NT2/D1 (cell line): ENCODE data around the gene PEX1.

Experiments used
- DNase-seq: peaks from one replicate; pipeline ENCODE4 v3.0.0-alpha.2; 2011; ENCODE audit warnings: low read depth, low spot score
- H3K27me3 ChIP-seq: 2 replicates; pipeline ENCODE4 v1.6.0; 2011; ENCODE audit warnings: mild to moderate bottlenecking; ENCODE audit not compliant: insufficient read length, insufficient read depth
- H3K36me3 ChIP-seq: 2 replicates; pipeline ENCODE4 v1.6.1; 2011; ENCODE audit warnings: mild to moderate bottlenecking, low read length, mixed read lengths; ENCODE audit not compliant: insufficient read depth, insufficient read length
- H3K4me1 ChIP-seq: 2 replicates; pipeline ENCODE4 v1.5.1; 2011; ENCODE audit not compliant: insufficient read depth, insufficient read length
- H3K4me3 ChIP-seq: 2 replicates; pipeline ENCODE4 v1.5.1; 2011; ENCODE audit warnings: low read depth; ENCODE audit not compliant: insufficient read length
- H3K9ac ChIP-seq: 2 replicates; pipeline ENCODE4 v1.6.0; 2011; ENCODE audit warnings: low read depth; ENCODE audit not compliant: insufficient read length
- H3K9me3 ChIP-seq: 2 replicates; pipeline ENCODE4 v1.5.1; 2011; ENCODE audit warnings: mild to moderate bottlenecking, low read length; ENCODE audit not compliant: insufficient read depth
- SUZ12 ChIP-seq: IDR thresholded peaks from 2 replicates; pipeline ENCODE4 v1.6.1; 2011; ENCODE audit not compliant: insufficient read length, insufficient read depth; ENCODE audit errors: extremely low read depth
- YY1 ChIP-seq: IDR thresholded peaks from 2 replicates; pipeline ENCODE4 v1.6.1; 2011; ENCODE audit not compliant: insufficient read length, insufficient read depth
- ZNF274 ChIP-seq: IDR thresholded peaks from 2 replicates; pipeline ENCODE4 v1.6.1; 2011; ENCODE audit warnings: mild to moderate bottlenecking, low read depth, low read length

PEX1 gene

DNA sequence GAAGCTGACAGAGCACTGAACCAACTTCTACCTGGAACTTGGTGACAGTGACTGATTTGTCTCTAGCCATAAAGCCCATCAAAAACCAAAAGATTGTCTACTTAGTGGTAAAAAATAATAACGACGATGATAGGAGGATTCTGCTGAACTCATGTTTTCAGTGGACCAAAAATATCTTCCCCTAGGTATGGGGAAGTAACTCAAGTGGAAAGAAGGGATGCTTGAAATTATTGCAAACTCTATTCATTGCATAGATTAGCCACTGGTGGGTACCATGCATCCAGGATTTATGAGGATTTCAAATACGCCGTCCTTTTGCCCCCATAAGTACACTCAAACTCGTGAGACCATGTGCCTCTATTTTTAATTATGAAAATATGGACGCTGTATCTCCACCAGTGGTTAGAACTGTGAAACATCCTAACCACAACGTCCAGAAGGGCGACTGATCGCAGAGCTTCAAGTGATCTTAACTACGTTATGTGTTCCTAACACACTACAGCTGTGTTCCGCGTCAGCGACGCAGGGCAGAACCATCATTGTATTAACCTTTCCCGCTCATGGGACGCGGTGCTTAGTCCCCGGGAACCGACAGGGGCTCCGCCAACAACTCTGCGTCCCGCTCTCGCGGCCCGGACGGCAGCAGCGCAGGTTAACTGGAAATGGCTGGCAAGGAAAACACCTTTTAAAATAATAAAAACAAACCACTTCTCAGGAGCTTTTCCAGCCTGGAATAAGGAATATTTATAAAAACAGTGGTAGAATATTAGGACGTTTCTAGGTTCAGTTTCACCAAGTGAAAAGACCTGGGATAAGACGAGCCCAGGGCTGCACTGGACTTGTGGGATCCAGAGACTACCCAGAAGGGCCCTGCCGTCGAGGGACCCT is 776 bp downstream of the PEX1 start:
- H3K27me3 ChIP-seq, result no peaks in the 10 kb centered on the region
- H3K9ac ChIP-seq, result peak overlapping the region; percentile 89
- no peak for TF ChIP-seq ZNF274
- TF ChIP-seq YY1, result no peak
- TF ChIP-seq SUZ12, result no peak
- no peaks in the 10 kb centered on the region for H3K9me3 ChIP-seq
- no peaks in the 10 kb centered on the region for H3K4me1 ChIP-seq
- peaks cover 17% of the 10 kb centered on the region for H3K36me3 ChIP-seq
- H3K4me3 ChIP-seq, result peak overlapping the region; percentile 88
- DNase-seq, result peak; percentile 9

- no peak for TF ChIP-seq ZNF274
- TF ChIP-seq SUZ12, result no peak
- no peak for TF ChIP-seq YY1
- H3K4me1 ChIP-seq, result no peaks in the 10 kb centered on the region
- H3K27me3 ChIP-seq, result no peaks in the 10 kb centered on the region
- H3K36me3 ChIP-seq, result no peaks in the 10 kb centered on the region
- H3K9me3 ChIP-seq, result no peaks in the 10 kb centered on the region
- H3K9ac ChIP-seq, result no peak overlapping the region
- no peak for DNase-seq
- no peak overlapping the region for H3K4me3 ChIP-seq
Observed at GRCh38 chr7:92523110-92523509, 5.2 kb downstream of the PEX1 start.

DNA sequence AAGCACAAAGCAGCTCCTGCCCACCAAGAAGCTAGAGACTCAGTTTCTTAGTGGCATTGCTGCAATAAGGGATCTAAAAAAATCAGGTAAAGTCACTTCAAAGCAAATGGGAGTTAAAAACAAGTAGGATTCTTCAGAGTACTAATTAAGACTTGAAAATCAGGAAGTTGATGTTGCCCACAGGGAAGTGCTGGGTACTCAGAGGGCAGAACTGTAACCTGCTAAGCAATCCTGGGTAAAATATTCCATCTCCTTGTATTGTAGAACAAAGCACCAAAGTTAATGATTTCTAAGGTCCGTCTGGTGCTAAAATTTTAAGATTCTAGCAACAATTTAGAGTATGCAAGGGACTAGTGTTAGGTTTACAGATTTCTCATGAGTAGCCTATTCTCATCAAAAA is 8.3 kb downstream of the PEX1 start:
- Histone ChIP-seq H3K4me1 (no peaks in the 10 kb centered on the region), H3K36me3 (peaks cover 3% of the 10 kb centered on the region)
- no peak for DNase-seq

DNA sequence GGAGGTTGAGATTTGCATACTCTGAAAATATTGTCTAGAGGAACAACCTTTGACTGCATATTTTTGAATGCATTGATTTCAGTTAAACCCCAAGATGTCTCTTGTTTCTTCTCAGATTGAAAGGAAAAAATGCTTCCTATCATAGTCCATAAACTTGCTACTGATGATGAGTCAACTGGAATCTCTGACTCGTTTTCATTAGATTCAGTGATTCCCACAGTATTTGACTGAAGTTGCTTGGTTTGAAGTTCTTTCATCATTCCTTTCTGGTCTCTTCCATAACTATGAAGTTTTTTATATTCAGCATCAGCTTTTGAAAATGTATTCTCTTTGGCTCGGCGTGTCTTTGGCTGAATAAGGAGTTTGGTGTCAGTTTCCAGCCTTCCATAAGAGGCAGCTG is 10.7 kb downstream of the PEX1 start:
- H3K36me3 ChIP-seq, result peaks cover 3% of the 10 kb centered on the region

More for the DNA sequence above, 8.3 kb downstream of the PEX1 start:
- Histone ChIP-seq H3K27me3 (no peaks in the 10 kb centered on the region), H3K9me3 (no peaks in the 10 kb centered on the region), H3K9ac (no peak overlapping the region), H3K4me3 (no peak overlapping the region)
- TF ChIP-seq ZNF274 (no peak), SUZ12 (no peak), YY1 (no peak)

DNA sequence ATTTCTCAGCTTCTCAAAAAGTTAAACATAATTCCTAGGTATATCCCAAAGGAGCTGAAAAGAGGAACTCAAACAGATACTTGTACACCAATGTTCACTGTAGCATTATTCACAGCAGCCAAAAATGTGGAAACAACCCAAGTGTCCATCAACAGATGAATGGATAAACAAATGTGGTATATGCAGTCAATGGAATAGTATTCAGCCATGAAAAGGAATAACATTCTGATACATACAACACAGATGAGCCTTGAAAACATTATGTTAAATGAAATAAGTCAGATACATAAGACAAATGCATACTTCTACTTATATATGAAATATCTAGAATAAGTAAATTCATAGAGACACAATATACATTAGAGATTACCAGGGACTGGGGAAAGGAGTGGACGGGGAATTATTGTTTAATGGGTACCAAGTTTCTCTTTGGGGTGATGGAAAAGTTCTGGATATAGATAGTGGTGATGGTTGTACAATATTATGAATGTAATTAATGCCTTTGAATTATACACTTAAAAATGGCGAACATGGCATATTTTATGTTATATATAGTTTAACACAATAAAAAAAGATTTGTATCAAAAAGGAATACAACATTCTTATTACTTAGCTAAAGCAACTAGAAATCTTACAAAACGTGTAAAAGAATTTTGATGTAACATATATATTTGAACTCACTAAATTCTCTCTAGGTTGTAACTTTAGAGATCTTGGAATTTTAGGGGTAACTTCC is 15.0 kb downstream of the PEX1 start:
- no peak overlapping the region for H3K9ac ChIP-seq
- no peak overlapping the region for H3K4me3 ChIP-seq
- peaks cover 3% of the 10 kb centered on the region for H3K36me3 ChIP-seq
- DNase-seq, result no peak
- H3K27me3 ChIP-seq, result no peaks in the 10 kb centered on the region
- no peaks in the 10 kb centered on the region for H3K4me1 ChIP-seq
- no peaks in the 10 kb centered on the region for H3K9me3 ChIP-seq
- no peak for TF ChIP-seq SUZ12

More for the DNA sequence above, 10.7 kb downstream of the PEX1 start:
- Histone ChIP-seq H3K4me1 (no peaks in the 10 kb centered on the region), H3K27me3 (no peaks in the 10 kb centered on the region), H3K9ac (no peak overlapping the region), H3K9me3 (no peaks in the 10 kb centered on the region), H3K4me3 (no peak overlapping the region)
- no peak for DNase-seq
- TF ChIP-seq YY1 (no peak), SUZ12 (no peak), ZNF274 (no peak)

- no peaks in the 10 kb centered on the region for H3K9me3 ChIP-seq
- peaks cover under 1% of the 10 kb centered on the region for H3K36me3 ChIP-seq
- no peaks in the 10 kb centered on the region for H3K4me1 ChIP-seq
- no peak overlapping the region for H3K9ac ChIP-seq
- no peak for DNase-seq
- no peaks in the 10 kb centered on the region for H3K27me3 ChIP-seq
- TF ChIP-seq YY1 (no peak), SUZ12 (no peak), ZNF274 (no peak)
- H3K4me3 ChIP-seq, result no peak overlapping the region
Observed at GRCh38 chr7:92508946-92509345, 19.4 kb downstream of the PEX1 start.

- H3K4me1 ChIP-seq, result no peaks in the 10 kb centered on the region
- H3K9me3 ChIP-seq, result no peaks in the 10 kb centered on the region
- no peak overlapping the region for H3K4me3 ChIP-seq
- TF ChIP-seq ZNF274 (no peak), SUZ12 (no peak), YY1 (no peak)
- DNase-seq, result no peak
- H3K36me3 ChIP-seq, result peaks cover 3% of the 10 kb centered on the region
- no peak overlapping the region for H3K9ac ChIP-seq
- H3K27me3 ChIP-seq, result no peaks in the 10 kb centered on the region
Observed at GRCh38 chr7:92506363-92506762, 22.0 kb downstream of the PEX1 start.
